Activated naive CD4-positive, alpha-beta T cell treated with anti-CD3 and anti-CD28 coated beads, Interleukin-2, amount 50 U/mL, for 16 hours (primary cell): ENCODE measurements around the gene RAB31.

Experiments
- DNase-seq: peaks from one replicate; pipeline ENCODE4 v3.0.0-alpha.2; 2020

Gene RAB31

GRCh38 chr18:9824952-9825371 is 116.9 kb downstream of the RAB31 start:
- DNase-seq, result no peak

GRCh38 chr18:9825571-9826073 is 117.5 kb downstream of the RAB31 start:
- no peak for DNase-seq

- DNase-seq, result no peak
Observed at GRCh38 chr18:9826685-9827084, 118.6 kb downstream of the RAB31 start.

GRCh38 chr18:9827211-9827792 is 119.2 kb downstream of the RAB31 start:
- no peak for DNase-seq

GRCh38 chr18:9827793-9828505 is 119.8 kb downstream of the RAB31 start:
- no peak for DNase-seq

- no peak for DNase-seq
Observed at GRCh38 chr18:9828506-9829396, 120.7 kb downstream of the RAB31 start.

GRCh38 chr18:9829397-9829712 is 121.3 kb downstream of the RAB31 start:
- DNase-seq, result no peak

- DNase-seq, result no peak
Observed at GRCh38 chr18:9831036-9831722, 123.1 kb downstream of the RAB31 start.

- DNase-seq, result no peak
Observed at GRCh38 chr18:9831723-9832199, 123.7 kb downstream of the RAB31 start.

GRCh38 chr18:9832871-9833270 is 124.8 kb downstream of the RAB31 start:
- DNase-seq, result no peak

GRCh38 chr18:9834551-9834950 is 126.5 kb downstream of the RAB31 start:
- DNase-seq, result no peak

- DNase-seq, result no peak
Observed at GRCh38 chr18:9835113-9835755, 127.1 kb downstream of the RAB31 start.

- DNase-seq, result no peak
Observed at GRCh38 chr18:9835825-9836224, 127.7 kb downstream of the RAB31 start.

- DNase-seq, result no peak
Observed at GRCh38 chr18:9838144-9838877, 130.2 kb downstream of the RAB31 start.

GRCh38 chr18:9839211-9839610 is 131.1 kb downstream of the RAB31 start:
- no peak for DNase-seq

GRCh38 chr18:9839853-9840252 is 131.8 kb downstream of the RAB31 start:
- DNase-seq, result no peak

- no peak for DNase-seq
Observed at GRCh38 chr18:9841752-9842151, 133.7 kb downstream of the RAB31 start.

- no peak for DNase-seq
Observed at GRCh38 chr18:9842448-9842847, 134.3 kb downstream of the RAB31 start.

- DNase-seq, result no peak
Observed at GRCh38 chr18:9845256-9845655, 137.2 kb downstream of the RAB31 start.

GRCh38 chr18:9846162-9846925 is 138.2 kb downstream of the RAB31 start:
- DNase-seq, result no peak
